Panc1 (cell line): ENCODE results near the gene RAET1E. TPM values are rescaled to one million over a fixed set of nuclear protein-coding genes. Genes with fewer than 3 reads are reported as not detected.

Source experiments
- ATAC-seq: fragments of 200-7000 bp; cut with Tn5 transposase; 2 replicates; pipeline ENCODE4 v1.9.1; 2020; ENCODE audit warnings: mild to moderate bottlenecking, moderate library complexity
- BruUV-seq: library from RNA; stranded (reverse); fragments of 400-500 nt; replicated peaks from 2 replicates; lab custom pipeline; 2021; lab: Mats Ljungman, UMichigan
- CTCF ChIA-PET: fragments of 300-600 bp; sonication (Branson Sonifier 250); formaldehyde crosslinking; loops from one replicate; lab custom pipeline; 2022; ENCODE audit warnings: antibody characterized with exemption; lab: Charles Lee
- POLR2A ChIA-PET: fragments of 300-600 bp; sonication (Branson Sonifier 250); formaldehyde crosslinking; loops from one replicate; lab custom pipeline; 2022; ENCODE audit warnings: antibody characterized with exemption; lab: Charles Lee
- DNase-seq: peaks from one replicate; pipeline ENCODE4 v3.0.0-alpha.2; 2010; ENCODE audit warnings: low read depth, low spot score
- H3K27ac ChIP-seq: 2 replicates; pipeline ENCODE4 v1.5.1; 2011; ENCODE audit warnings: mild to moderate bottlenecking, low read length, inconsistent platforms
- H3K27me3 ChIP-seq: fragments of 200-500 bp; sonication (Bioruptor generic); 2 replicates; pipeline ENCODE4 v1.6.0; 2014; ENCODE audit warnings: low read length, inconsistent platforms; ENCODE audit not compliant: control insufficient read depth, insufficient read depth
- H3K36me3 ChIP-seq: fragments of 200-500 bp; sonication (Bioruptor generic); 2 replicates; pipeline ENCODE4 v1.5.1; 2014; ENCODE audit warnings: inconsistent platforms, mild to moderate bottlenecking, low read length, moderate library complexity; ENCODE audit not compliant: control insufficient read depth, insufficient read depth
- H3K4me1 ChIP-seq: 2 replicates; pipeline ENCODE4 v1.5.1; 2011; ENCODE audit warnings: inconsistent platforms, mild to moderate bottlenecking, low read length, moderate library complexity; ENCODE audit not compliant: control insufficient read depth, insufficient read depth
- H3K4me3 ChIP-seq, 2 experiments: 2 replicates each; pipeline ENCODE4 v1.5.1; 2011 to 2012; ENCODE audit warnings: low read depth in 2 of 2, low read length in 2 of 2, mild to moderate bottlenecking in 2 of 2, inconsistent platforms in 1 of 2, moderate library complexity in 1 of 2
- H3K9me3 ChIP-seq: fragments of 200-500 bp; sonication (Bioruptor generic); 2 replicates; pipeline ENCODE4 v1.5.1; 2014; ENCODE audit warnings: low read depth, mild to moderate bottlenecking, inconsistent platforms, low read length, moderate library complexity; ENCODE audit not compliant: control insufficient read depth, insufficient read depth
- CTCF ChIP-seq: fragments of 450-650 bp; IDR thresholded peaks from 2 replicates; pipeline ENCODE4 v1.5.1; 2017; ENCODE audit warnings: mild to moderate bottlenecking
- POLR2AphosphoS5 ChIP-seq: IDR thresholded peaks from 2 replicates; pipeline ENCODE4 v1.6.1; 2012; ENCODE audit warnings: mild to moderate bottlenecking, low read depth, low read length, moderate library complexity
- SIN3A ChIP-seq: IDR thresholded peaks from 2 replicates; pipeline ENCODE4 v1.6.1; 2012; ENCODE audit warnings: low read depth, mild to moderate bottlenecking, low read length, moderate library complexity, borderline replicate concordance; ENCODE audit not compliant: insufficient read depth
- TCF7L2 ChIP-seq: IDR thresholded peaks from 2 replicates; pipeline ENCODE4 v1.6.1; 2011; ENCODE audit warnings: mild to moderate bottlenecking, low read depth, low read length, inconsistent platforms
- in situ Hi-C: cut with HindIII; loops from 2 replicates; pipeline ENCODE4 v1.10.0; 2016; ENCODE audit warnings: low sequenced_read_pairs, low pct_unique_long_range_greater_than_20kb
- intact Hi-C: fragments of 100-400 bp; cut with micrococcal nuclease; formaldehyde crosslinking; loops from one replicate; pipeline ENCODE4 v1.10.0; 2022; ENCODE audit not compliant: unreplicated experiment
- total RNA-seq: library from RNA; stranded (reverse); gene quantifications from one replicate; pipeline ENCODE4 v1.2.1, GENCODE V29; 2021; ENCODE audit not compliant: unreplicated experiment
- TF ChIP-seq, protein P1 (sequence below), 2 experiments: IDR thresholded peaks; 2 replicates each; pipeline ENCODE4 v1.6.1; 2011 to 2012; ENCODE audit warnings: low read depth in 2 of 2, control low read depth in 1 of 2, low read length in 1 of 2, mild to moderate bottlenecking in 1 of 2, moderate library complexity in 1 of 2; ENCODE audit not compliant: insufficient read depth in 1 of 2

RAET1E gene
- total RNA-seq, 1 experiment from 2014 or later, result 1.8 TPM

DNA sequence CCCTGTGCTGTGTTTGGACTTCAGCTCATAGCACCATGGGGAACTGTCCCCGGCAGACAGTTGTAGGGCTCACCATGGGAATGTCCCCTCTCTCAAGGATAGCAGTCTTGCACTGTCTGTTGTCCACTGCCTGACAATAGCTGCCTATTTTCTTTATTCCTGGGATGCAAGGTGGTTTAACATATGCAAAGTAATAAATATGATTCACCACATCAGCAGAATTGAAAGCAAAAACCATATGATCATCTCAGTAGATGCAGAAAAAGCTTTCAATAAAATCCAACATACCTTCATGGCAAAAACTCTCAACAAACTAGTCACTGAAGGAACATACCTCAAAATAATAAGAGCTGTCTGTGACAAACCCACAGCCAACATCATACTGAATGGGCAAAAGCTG is 20.3 kb downstream of the RAET1E start:
- CTCF ChIA-PET, result no interaction called here
- Histone ChIP-seq H3K9me3 (0 out of 2 replicates have a peak, but pooled peaks cover 3% of the 10 kb centered on the region), H3K36me3 (no peaks in the 10 kb centered on the region), H3K4me1 (no peaks in the 10 kb centered on the region), H3K27me3 (no peaks in the 10 kb centered on the region), H3K27ac (no peak overlapping the region), H3K4me3 (no peak overlapping the region)
- TF ChIP-seq POLR2AphosphoS5, result no peak
- no peak for TF ChIP-seq TCF7L2
- TF ChIP-seq, protein P1, sequence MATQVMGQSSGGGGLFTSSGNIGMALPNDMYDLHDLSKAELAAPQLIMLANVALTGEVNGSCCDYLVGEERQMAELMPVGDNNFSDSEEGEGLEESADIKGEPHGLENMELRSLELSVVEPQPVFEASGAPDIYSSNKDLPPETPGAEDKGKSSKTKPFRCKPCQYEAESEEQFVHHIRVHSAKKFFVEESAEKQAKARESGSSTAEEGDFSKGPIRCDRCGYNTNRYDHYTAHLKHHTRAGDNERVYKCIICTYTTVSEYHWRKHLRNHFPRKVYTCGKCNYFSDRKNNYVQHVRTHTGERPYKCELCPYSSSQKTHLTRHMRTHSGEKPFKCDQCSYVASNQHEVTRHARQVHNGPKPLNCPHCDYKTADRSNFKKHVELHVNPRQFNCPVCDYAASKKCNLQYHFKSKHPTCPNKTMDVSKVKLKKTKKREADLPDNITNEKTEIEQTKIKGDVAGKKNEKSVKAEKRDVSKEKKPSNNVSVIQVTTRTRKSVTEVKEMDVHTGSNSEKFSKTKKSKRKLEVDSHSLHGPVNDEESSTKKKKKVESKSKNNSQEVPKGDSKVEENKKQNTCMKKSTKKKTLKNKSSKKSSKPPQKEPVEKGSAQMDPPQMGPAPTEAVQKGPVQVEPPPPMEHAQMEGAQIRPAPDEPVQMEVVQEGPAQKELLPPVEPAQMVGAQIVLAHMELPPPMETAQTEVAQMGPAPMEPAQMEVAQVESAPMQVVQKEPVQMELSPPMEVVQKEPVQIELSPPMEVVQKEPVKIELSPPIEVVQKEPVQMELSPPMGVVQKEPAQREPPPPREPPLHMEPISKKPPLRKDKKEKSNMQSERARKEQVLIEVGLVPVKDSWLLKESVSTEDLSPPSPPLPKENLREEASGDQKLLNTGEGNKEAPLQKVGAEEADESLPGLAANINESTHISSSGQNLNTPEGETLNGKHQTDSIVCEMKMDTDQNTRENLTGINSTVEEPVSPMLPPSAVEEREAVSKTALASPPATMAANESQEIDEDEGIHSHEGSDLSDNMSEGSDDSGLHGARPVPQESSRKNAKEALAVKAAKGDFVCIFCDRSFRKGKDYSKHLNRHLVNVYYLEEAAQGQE (IDR thresholded peaks at IDR 0.05; ENCODE audit: insufficient read depth in 1 of 2, low read depth in 2 of 2, low read length in 1 of 2), result no peak
- no peak for TF ChIP-seq CTCF
- no peak for TF ChIP-seq SIN3A
- intact Hi-C loops, result no loop called here
- DNase-seq (no peak), ATAC-seq (no peak)
- no TSS peak for BruUV-seq
- in situ Hi-C loops, result no loop called here
- POLR2A ChIA-PET, result no interaction called here

- H3K36me3 ChIP-seq, result no peaks in the 10 kb centered on the region
- ChIA-PET CTCF (no interaction called here), POLR2A (no interaction called here)
- intact Hi-C loops (no loop called here), in situ Hi-C loops (no loop called here)
- DNase-seq (no peak), ATAC-seq (no peak)
- H3K27ac ChIP-seq, result no peak overlapping the region
- TF ChIP-seq CTCF (no peak), TCF7L2 (no peak), POLR2AphosphoS5 (no peak), SIN3A (no peak)
- TF ChIP-seq, protein P1 (IDR thresholded peaks at IDR 0.05; ENCODE audit: insufficient read depth in 1 of 2, low read depth in 2 of 2, low read length in 1 of 2), result no peak
- no peak overlapping the region for H3K4me3 ChIP-seq
- H3K4me1 ChIP-seq, result no peaks in the 10 kb centered on the region
- H3K27me3 ChIP-seq, result no peaks in the 10 kb centered on the region
- peaks cover 7% of the 10 kb centered on the region; the same call in 1 of the 2 replicates for H3K9me3 ChIP-seq
- no TSS peak for BruUV-seq
Measured at GRCh38 chr6:149876241-149876933, 21.5 kb downstream of the RAET1E start.
